SK-N-SH (cell line): ENCODE results near the gene FSTL5. TPM values are rescaled to one million over a fixed set of nuclear protein-coding genes. Genes with fewer than 3 reads are reported as not detected.

Experiments used
- CTCF ChIA-PET: fragments of 300-600, 350-600 bp; formaldehyde crosslinking; extraction: SDS; loops from one replicate; lab custom pipeline; 2021; lab: Yijun Ruan, JAX
- POLR2A ChIA-PET: fragments of 350-600 bp; sonication (Branson Sonifier 250); formaldehyde crosslinking; extraction: SDS; loops from one replicate; lab custom pipeline; 2020; ENCODE audit warnings: antibody characterized with exemption, inconsistent platforms; lab: Yijun Ruan, JAX
- DNase-seq: peaks from one replicate; pipeline ENCODE4 v3.0.0; 2012
- H2AFZ ChIP-seq: fragments of 200-600 bp; sonication (generic); 2 replicates; pipeline ENCODE4 v1.8.1; 2016; ENCODE audit warnings: antibody characterized with exemption, mild to moderate bottlenecking, low read depth
- H3F3A ChIP-seq: fragments of 200-600 bp; sonication (generic); replicated peaks from 2 replicates; pipeline ENCODE3; 2016; ENCODE audit warnings: antibody characterized with exemption, mild to moderate bottlenecking; ENCODE audit not compliant: insufficient read depth
- H3K27ac ChIP-seq, 2 experiments: fragments of 200-500 bp in 1 of 2; fragments of 200-600 bp in 1 of 2; sonication (Bioruptor generic) in 1 of 2; sonication (generic), shearing (Covaris generic) in 1 of 2; 2 replicates each; pipeline versions ENCODE4 v1.5.1 to v1.6.1; 2014 to 2016; ENCODE audit warnings: low read depth in 2 of 2, inconsistent platforms in 1 of 2, low read length in 1 of 2, mild to moderate bottlenecking in 1 of 2, mixed read lengths in 1 of 2
- H3K27me3 ChIP-seq: fragments of 200-600 bp; sonication (generic), shearing (Covaris generic); 2 replicates; pipeline ENCODE4 v1.6.1; 2016; ENCODE audit warnings: mixed run types; ENCODE audit not compliant: insufficient read depth
- H3K36me3 ChIP-seq, 2 experiments: fragments of 200-500 bp in 1 of 2; fragments of 200-600 bp in 1 of 2; sonication (Bioruptor generic) in 1 of 2; sonication (generic) in 1 of 2; replicated peaks in 1 of 2; 2 replicates each; pipeline versions ENCODE3 to v1.5.1; 2014 to 2016; ENCODE audit warnings: low read length in 1 of 2, mild to moderate bottlenecking in 1 of 2; ENCODE audit not compliant: insufficient read depth in 2 of 2, control insufficient read depth in 1 of 2
- H3K4me1 ChIP-seq, 2 experiments: fragments of 200-500 bp in 1 of 2; fragments of 200-600 bp in 1 of 2; sonication (Bioruptor generic) in 1 of 2; sonication (generic), shearing (Covaris generic) in 1 of 2; 2 replicates each; pipeline versions ENCODE4 v1.5.1 to v1.6.1; 2014 to 2016; ENCODE audit warnings: low read depth in 1 of 2, low read length in 1 of 2, mixed run types in 1 of 2; ENCODE audit not compliant: insufficient read depth in 2 of 2, control insufficient read depth in 1 of 2
- H3K4me2 ChIP-seq: fragments of 200-600 bp; sonication (generic), shearing (Covaris generic); 2 replicates; pipeline ENCODE4 v1.6.1; 2017; ENCODE audit warnings: mixed run types
- H3K4me3 ChIP-seq, 2 experiments: fragments of 200-500 bp in 1 of 2; fragments of 200-600 bp in 1 of 2; sonication (Bioruptor generic) in 1 of 2; sonication (generic), shearing (Covaris generic) in 1 of 2; 2 replicates each; pipeline versions ENCODE4 v1.5.1 to v1.8.1; 2014 to 2016; ENCODE audit warnings: low read depth in 2 of 2, inconsistent platforms in 1 of 2, low read length in 1 of 2, mild to moderate bottlenecking in 1 of 2, mixed read lengths in 1 of 2, moderate library complexity in 1 of 2
- H3K79me2 ChIP-seq: fragments of 200-600 bp; sonication (generic); 2 replicates; pipeline ENCODE4 v1.8.1; 2017; ENCODE audit warnings: mild to moderate bottlenecking; ENCODE audit not compliant: insufficient read depth
- H3K9ac ChIP-seq: fragments of 200-600 bp; sonication (generic); 2 replicates; pipeline ENCODE4 v1.6.1; 2017; ENCODE audit warnings: mixed run types
- H3K9me2 ChIP-seq: fragments of 200-600 bp; sonication (generic); 2 replicates; pipeline ENCODE4 v1.6.1; 2017; ENCODE audit warnings: mixed run types
- H3K9me3 ChIP-seq: fragments of 200-600 bp; sonication (generic); 2 replicates; pipeline ENCODE4 v1.6.1; 2017; ENCODE audit warnings: mixed run types, mild to moderate bottlenecking, moderate library complexity
- H4K20me1 ChIP-seq: fragments of 200-600 bp; sonication (generic); 2 replicates; pipeline ENCODE4 v1.6.1; 2017; ENCODE audit warnings: mild to moderate bottlenecking, mixed run types; ENCODE audit not compliant: insufficient read depth
- EZH2phosphoT487 ChIP-seq: fragments of 200-600 bp; sonication (generic); IDR thresholded peaks from 2 replicates; pipeline ENCODE4 v1.6.1; 2017; ENCODE audit warnings: low read depth, mixed run types, mild to moderate bottlenecking, antibody characterized with exemption, moderate library complexity, borderline replicate concordance
- FOXJ3 ChIP-seq: sonication (generic); formaldehyde crosslinking; IDR thresholded peaks from 2 replicates; pipeline ENCODE4 v1.5.1; 2020; ENCODE audit warnings: mild to moderate bottlenecking, missing genetic modification reagents
- FOXM1 ChIP-seq: IDR thresholded peaks from 2 replicates; pipeline ENCODE4 v1.4.0; 2012; ENCODE audit warnings: low read depth, mild to moderate bottlenecking
- GABPA ChIP-seq: IDR thresholded peaks from 2 replicates; pipeline ENCODE4 v1.4.0; 2012; ENCODE audit warnings: low read depth, mild to moderate bottlenecking
- POLR2AphosphoS5 ChIP-seq: IDR thresholded peaks from 2 replicates; pipeline ENCODE4 v1.6.1; 2012; ENCODE audit warnings: low read depth, low read length
- SIN3A ChIP-seq: IDR thresholded peaks from 2 replicates; pipeline ENCODE4 v1.6.1; 2012; ENCODE audit warnings: low read depth, mild to moderate bottlenecking, low read length, moderate library complexity, borderline replicate concordance
- SMC3 ChIP-seq: IDR thresholded peaks from 2 replicates; pipeline ENCODE4 v1.6.1; 2012; ENCODE audit warnings: low read depth, low read length, improper control_type of control experiment
- WGBS: methylation state at CpG from one replicate; pipeline ENCODE4 v1.1.6; 2017; ENCODE audit warnings: low lambda C conversion rate; 5-methylcytosine and 5-hydroxymethylcytosine counted together
- polyA plus RNA-seq, 3 experiments: library from polyadenylated mRNA; depleted of rRNA; stranded (reverse); fragments of >200 nt; gene quantifications; 2 replicates each; pipeline ENCODE4 v1.2.3, GENCODE V29; 2012
- TF ChIP-seq, protein P1 (sequence below): IDR thresholded peaks from 2 replicates; pipeline ENCODE4 v1.4.0; 2012; ENCODE audit warnings: low read depth, borderline replicate concordance
- TF ChIP-seq, protein P2 (sequence below): fragments of 200-600 bp; sonication (generic); IDR thresholded peaks from 2 replicates; pipeline ENCODE4 v1.6.1; 2017; ENCODE audit warnings: antibody characterized with exemption, mild to moderate bottlenecking, moderate library complexity

FSTL5 gene
- polyA plus RNA-seq, 1 of the 3 experiments (the other 2 are of a cell fraction), result 0.07 TPM

DNA sequence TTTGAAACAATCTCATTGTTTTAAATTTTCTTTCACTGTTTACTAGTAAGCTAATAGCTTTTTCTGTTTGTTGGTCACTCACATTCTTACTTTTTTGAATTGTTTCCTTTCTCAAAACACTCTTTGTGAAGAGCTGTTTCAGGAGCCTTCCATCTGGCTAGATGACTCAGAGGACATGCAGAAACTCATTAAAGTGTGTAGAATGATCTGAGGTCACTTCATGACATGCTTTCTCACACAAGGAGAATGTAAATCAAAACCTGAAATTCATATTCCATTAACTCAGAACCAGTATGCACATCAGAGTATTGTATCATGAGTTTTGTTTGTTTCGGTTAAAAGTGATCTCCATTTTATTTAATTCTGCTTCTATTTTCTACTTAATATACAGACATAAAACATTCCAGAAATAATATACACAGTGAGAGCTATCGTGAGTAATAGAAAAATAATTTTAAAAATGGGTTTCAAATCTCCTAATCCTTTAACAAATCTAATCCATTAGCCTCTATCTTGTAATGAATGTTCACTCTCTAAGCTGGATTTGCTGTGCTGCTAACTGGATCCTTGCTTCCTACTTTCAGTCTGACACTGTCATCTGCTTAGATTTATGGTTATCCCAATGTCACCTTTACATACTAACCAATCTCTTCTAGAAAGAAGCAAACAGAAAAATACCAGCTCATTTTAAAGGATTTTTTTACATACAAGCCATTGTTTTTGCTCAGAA lies 449.6 kb downstream of the FSTL5 start (continued):
- TF ChIP-seq, protein P1, sequence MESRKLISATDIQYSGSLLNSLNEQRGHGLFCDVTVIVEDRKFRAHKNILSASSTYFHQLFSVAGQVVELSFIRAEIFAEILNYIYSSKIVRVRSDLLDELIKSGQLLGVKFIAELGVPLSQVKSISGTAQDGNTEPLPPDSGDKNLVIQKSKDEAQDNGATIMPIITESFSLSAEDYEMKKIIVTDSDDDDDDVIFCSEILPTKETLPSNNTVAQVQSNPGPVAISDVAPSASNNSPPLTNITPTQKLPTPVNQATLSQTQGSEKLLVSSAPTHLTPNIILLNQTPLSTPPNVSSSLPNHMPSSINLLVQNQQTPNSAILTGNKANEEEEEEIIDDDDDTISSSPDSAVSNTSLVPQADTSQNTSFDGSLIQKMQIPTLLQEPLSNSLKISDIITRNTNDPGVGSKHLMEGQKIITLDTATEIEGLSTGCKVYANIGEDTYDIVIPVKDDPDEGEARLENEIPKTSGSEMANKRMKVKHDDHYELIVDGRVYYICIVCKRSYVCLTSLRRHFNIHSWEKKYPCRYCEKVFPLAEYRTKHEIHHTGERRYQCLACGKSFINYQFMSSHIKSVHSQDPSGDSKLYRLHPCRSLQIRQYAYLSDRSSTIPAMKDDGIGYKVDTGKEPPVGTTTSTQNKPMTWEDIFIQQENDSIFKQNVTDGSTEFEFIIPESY, result 0 out of 2 replicates have a peak, but pooled peaks have one; percentile 28
- TF ChIP-seq SMC3 (no peak), FOXM1 (0 out of 2 replicates have a peak, but pooled peaks have one; percentile 52), POLR2AphosphoS5 (peak; percentile 50; the same call in 1 of the 2 replicates), GABPA (no peak), FOXJ3 (CRISPR knock-in tag) (no peak)

DNA sequence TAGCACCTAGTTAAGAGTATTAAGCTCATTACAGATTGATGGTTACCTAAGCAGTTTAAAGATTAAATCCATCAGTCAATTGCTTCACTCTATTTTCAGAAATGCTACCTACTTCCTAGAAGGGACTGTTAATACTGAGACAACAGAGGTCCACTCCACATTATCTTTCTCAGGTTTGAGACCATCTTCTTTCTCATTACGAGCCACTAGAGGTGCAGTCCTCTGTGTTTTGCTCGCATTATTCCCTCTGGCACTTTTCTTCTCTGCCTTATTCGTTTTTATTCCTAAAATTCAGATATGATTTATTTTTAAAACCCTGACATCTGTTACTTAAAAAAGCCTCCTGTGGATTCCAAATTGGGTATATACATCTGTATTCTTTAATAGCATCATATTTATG lies 459.1 kb downstream of the FSTL5 start:
- no peaks in the 10 kb centered on the region for H3K36me3 ChIP-seq
- H3K9me2 ChIP-seq, result no peaks in the 10 kb centered on the region
- no peaks in the 10 kb centered on the region for H3K79me2 ChIP-seq
- TF ChIP-seq, protein P1, result no peak
- TF ChIP-seq, protein P2, sequence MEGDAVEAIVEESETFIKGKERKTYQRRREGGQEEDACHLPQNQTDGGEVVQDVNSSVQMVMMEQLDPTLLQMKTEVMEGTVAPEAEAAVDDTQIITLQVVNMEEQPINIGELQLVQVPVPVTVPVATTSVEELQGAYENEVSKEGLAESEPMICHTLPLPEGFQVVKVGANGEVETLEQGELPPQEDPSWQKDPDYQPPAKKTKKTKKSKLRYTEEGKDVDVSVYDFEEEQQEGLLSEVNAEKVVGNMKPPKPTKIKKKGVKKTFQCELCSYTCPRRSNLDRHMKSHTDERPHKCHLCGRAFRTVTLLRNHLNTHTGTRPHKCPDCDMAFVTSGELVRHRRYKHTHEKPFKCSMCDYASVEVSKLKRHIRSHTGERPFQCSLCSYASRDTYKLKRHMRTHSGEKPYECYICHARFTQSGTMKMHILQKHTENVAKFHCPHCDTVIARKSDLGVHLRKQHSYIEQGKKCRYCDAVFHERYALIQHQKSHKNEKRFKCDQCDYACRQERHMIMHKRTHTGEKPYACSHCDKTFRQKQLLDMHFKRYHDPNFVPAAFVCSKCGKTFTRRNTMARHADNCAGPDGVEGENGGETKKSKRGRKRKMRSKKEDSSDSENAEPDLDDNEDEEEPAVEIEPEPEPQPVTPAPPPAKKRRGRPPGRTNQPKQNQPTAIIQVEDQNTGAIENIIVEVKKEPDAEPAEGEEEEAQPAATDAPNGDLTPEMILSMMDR, result peak; percentile 17; the same call in 1 of the 2 replicates
- TF ChIP-seq, all 33 proteins: peak for 1
- H3K9me3 ChIP-seq, result no peaks in the 10 kb centered on the region
- 30% methylated on average over 3 of the region's 3 CpGs for WGBS
- no peak overlapping the region for H3K4me3 ChIP-seq
- CTCF ChIA-PET, result interaction anchor here (1.6 kb wide), 1 partner anchor 26 kb away, joined by 3 read pairs; no protein-coding TSS in a partner anchor
- H3K27ac ChIP-seq, result no peak overlapping the region
- H4K20me1 ChIP-seq, result no peaks in the 10 kb centered on the region
- no peaks in the 10 kb centered on the region for H3F3A ChIP-seq
- H3K9ac ChIP-seq, result no peak overlapping the region
- no peak overlapping the region for H2AFZ ChIP-seq
- no peak overlapping the region for H3K4me2 ChIP-seq
- DNase-seq, result no peak
- H3K27me3 ChIP-seq, result no peaks in the 10 kb centered on the region
- POLR2A ChIA-PET, result no interaction called here
- H3K4me1 ChIP-seq, result no peaks in the 10 kb centered on the region

DNA sequence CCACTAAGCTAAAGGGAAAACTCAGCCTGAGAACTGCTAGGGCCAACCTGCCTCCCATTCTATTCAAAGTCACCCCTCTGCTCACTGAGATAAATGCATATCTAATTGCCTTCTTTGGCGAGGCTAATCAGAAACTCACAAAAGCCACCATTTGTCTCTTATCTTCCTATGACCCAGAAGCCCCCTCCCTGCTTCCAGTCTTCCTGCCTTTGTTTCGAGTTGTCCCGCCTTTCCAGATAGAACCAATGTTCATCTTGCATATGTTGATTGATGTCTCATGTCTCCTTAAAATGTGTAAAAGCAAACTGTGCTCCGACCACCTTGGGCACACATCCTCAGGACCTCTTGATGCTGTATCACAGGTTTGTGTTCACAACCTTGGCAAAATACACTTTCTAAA lies 459.8 kb downstream of the FSTL5 start:
- DNase-seq, result no peak
- Histone ChIP-seq H3K9me2 (no peaks in the 10 kb centered on the region), H4K20me1 (no peaks in the 10 kb centered on the region), H3K9me3 (no peaks in the 10 kb centered on the region), H3K9ac (no peak overlapping the region), H3K27me3 (no peaks in the 10 kb centered on the region), H2AFZ (no peak overlapping the region), H3K4me3 (no peak overlapping the region), H3K4me2 (no peak overlapping the region), H3F3A (no peaks in the 10 kb centered on the region), H3K79me2 (no peaks in the 10 kb centered on the region), H3K36me3 (no peaks in the 10 kb centered on the region), H3K4me1 (no peaks in the 10 kb centered on the region), H3K27ac (no peak overlapping the region)
- TF ChIP-seq SIN3A (no peak), EZH2phosphoT487 (no peak)
- POLR2A ChIA-PET, result no interaction called here
- CTCF ChIA-PET, result interaction anchor here (1.6 kb wide), 1 partner anchor 26 kb away, joined by 3 read pairs; no protein-coding TSS in a partner anchor
- 82% methylated on average over 4 of the region's 4 CpGs for WGBS
